ENCODE measurements around the gene PRICKLE1.

The PRICKLE1 gene

DNA sequence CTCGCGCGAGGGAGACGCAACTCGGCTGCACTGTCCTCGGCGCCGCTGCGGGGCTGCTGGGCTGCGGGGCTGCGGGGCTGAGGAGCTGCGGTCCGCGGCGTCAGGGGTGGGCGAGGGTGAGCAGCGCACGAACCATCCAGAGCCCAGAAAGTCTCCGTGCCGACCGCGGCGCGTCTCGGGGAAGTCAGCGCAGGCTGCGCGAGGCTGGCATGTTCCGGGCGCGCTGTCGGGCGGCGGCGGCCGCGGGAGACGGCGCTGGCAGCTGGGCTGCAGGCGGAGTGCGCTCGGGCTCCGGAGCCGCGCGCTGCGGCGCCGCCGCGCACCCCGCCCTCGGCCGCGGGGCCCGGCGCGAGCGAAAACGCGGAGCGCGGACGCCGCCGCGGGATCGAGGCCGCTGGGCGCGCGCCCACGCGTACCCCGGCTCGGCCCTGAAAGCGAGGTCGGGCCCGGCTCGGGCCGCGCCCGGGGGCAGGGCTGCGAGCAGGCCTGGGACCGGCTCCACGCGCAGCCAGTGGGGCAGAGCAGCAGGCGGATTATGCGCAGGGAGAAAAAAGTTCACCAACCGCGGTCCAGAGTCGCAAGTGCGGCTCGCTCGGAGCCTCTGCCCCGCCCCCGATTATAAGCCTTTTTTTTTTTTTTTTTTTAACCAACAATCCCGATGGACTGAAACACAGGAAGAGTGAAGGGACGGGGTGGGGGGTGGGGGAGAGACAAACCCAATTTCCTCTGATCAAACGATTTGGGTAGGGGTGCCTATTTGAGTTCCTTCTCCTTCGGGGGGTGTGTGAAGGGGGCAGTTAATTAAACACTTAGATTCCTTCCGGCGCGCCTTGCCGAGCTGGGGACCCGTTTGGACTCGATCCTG lies at the start of gene PRICKLE1:
Gene PRICKLE1 (minus strand): TSS at position 282 of the 865 bp plus-strand sequence. CDS start 117,230 bp downstream, outside the sequence.
- peak; percentile 26 for DNase-seq (ENCODE audit: low spot score)

DNA sequence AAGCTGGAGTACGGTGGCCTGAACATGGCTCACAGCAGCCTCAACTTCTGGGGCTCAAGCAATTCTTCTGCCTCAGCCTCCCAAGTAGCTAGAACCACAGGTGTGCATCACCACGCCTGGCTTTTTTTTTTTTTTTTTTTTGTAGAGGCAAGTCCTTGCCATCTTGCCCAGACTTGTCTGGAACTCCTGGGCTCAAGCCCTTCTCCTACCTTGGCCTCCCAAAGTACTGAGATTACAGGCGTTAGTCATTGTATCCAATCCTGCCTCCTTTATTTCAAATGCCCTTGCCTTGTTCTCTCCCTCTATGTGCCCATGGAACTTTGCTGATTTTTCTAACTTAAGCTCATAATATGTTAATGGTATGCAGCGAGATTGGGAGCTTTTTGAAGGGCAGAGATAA lies 49.2 kb upstream of the PRICKLE1 start:
- no peak for DNase-seq (ENCODE audit: low spot score)

GRCh38 chr12:42638011-42638410 lies 48.5 kb upstream of the PRICKLE1 start:
- no peak for DNase-seq (ENCODE audit: low spot score)

GRCh38 chr12:42636993-42637392 lies 47.4 kb upstream of the PRICKLE1 start:
- DNase-seq (ENCODE audit: low spot score), result no peak

- DNase-seq (ENCODE audit: low spot score), result no peak
These were observed 44.0 kb upstream of the PRICKLE1 start for GRCh38 chr12:42633594-42633993.

- DNase-seq (ENCODE audit: low spot score), result no peak
These were observed 42.0 kb upstream of the PRICKLE1 start for GRCh38 chr12:42631513-42631912.

GRCh38 chr12:42630314-42630713 lies 40.8 kb upstream of the PRICKLE1 start:
- DNase-seq (ENCODE audit: low spot score), result no peak

GRCh38 chr12:42627151-42627550 lies 37.6 kb upstream of the PRICKLE1 start:
- DNase-seq (ENCODE audit: low spot score), result no peak

DNA sequence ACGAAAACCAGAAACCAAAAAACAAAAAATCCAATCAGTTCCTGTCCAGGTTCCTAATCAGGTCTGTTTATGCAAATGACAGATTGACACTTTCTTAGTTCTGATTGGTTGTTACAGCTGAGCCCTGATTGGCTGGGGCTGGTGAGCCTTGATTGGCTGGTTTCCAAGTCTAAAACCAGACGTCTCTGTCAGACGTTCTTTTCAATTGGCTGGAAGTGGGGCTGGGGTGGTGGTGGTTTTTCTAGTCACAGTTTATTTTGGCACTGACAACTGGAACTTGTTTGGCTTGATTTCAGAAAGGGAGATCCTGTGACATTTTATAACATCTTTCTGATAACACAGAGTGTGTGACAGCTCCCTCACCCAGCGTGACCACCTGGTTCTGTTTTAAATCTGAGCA lies 36.1 kb upstream of the PRICKLE1 start:
- no peak for DNase-seq (ENCODE audit: low spot score)

GRCh38 chr12:42617622-42618021 lies 28.1 kb upstream of the PRICKLE1 start:
- DNase-seq (ENCODE audit: low spot score), result no peak

GRCh38 chr12:42615006-42615405 lies 25.5 kb upstream of the PRICKLE1 start:
- no peak for DNase-seq (ENCODE audit: low spot score)

GRCh38 chr12:42612231-42612613 lies 22.7 kb upstream of the PRICKLE1 start:
- no peak for DNase-seq (ENCODE audit: low spot score)

DNA sequence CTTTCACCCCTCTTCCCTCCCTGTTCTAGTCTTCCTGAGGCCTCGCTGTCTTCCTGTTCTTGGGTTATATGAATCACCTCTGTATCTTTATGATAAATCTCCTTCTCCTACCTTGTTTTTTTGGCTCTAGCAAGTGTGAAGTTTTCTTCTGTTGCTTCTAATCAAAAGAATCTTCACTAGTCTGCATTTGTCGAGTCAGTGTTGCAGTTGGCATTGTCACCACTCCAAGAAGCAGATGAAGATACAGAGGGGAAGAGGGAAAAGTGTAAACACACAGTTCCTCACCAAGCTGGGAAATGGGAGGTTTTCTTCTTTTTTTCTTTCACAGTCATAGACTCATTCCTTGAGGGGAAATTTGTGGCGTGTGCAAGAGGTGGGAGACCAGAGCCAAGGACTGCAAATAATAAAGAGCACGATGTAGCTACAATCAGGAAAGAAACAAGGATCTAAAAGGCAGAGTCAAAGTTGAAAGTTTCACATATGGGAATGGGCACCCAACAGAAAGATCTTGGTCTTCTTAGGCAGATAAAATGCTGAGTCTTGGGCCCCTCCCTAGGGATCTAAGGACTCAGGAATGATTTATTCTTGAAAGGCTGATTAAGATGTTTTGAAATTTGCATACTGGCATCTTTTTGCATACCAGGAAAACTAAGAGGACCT lies 22.2 kb upstream of the PRICKLE1 start:
- DNase-seq (ENCODE audit: low spot score), result no peak

DNA sequence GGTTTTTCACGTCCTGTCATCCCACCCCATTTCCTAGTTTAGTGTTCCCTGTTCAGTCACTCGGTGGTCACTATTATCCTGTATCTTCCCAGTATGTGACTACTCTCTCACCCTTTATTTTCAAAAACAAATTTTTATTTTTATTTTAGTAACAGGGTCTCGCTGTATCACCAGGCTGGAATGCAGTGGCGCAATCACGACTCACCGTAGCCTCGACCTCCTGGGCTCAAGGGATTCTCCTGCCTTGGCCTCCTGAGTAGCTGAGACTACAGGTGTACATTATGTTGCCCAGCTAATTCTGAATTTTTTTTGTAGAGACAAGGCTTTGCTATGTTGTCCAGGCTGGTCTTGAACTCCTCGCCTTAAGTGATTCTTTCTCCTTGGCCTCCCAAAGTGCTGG lies 20.1 kb upstream of the PRICKLE1 start:
- no peak for DNase-seq (ENCODE audit: low spot score)

GRCh38 chr12:42608196-42608825 lies 18.8 kb upstream of the PRICKLE1 start:
- no peak for DNase-seq (ENCODE audit: low spot score)

DNA sequence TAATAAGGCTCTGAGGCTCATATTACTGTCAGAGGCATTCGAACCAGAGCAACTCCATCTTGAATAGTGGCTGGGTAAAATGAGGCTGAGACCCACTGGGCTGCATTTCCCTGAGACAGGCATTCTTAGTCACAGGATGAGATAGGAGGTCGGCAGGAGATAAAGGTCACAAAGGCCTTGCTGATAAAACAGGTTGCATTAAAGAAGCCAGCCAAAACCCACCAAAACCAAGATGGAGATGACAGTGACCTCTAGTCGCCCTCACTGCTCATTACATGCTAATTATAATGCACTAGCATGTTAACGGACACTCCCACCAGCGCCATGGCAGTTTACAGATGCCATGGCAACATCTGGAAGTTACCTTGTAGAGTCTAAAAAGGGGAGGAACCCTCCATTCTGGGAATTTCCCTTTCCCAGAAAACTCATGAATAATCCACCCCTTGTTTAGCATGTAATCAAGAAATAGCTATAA lies 18.1 kb upstream of the PRICKLE1 start:
- DNase-seq (ENCODE audit: low spot score), result no peak

DNA sequence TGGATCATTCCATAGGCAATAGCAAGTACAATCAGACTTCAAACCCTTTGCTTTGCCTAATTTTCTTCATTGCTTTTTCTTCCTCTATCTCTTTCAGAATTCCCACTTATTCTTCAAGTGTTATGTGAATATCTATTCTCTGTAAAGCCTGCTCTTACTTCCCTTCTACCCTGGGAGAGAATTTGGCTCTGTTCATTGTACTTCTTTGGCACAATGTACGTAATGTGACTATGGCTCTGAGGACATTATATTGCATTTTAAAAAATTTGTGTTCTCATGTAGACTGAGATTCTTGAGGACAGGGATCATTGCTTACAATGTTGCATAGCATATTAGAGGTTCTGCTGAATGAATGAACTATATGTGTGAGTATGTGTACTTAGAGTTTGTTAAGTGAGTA lies 16.9 kb upstream of the PRICKLE1 start:
- DNase-seq (ENCODE audit: low spot score), result no peak

GRCh38 chr12:42605685-42606084 lies 16.1 kb upstream of the PRICKLE1 start:
- no peak for DNase-seq (ENCODE audit: low spot score)

DNA sequence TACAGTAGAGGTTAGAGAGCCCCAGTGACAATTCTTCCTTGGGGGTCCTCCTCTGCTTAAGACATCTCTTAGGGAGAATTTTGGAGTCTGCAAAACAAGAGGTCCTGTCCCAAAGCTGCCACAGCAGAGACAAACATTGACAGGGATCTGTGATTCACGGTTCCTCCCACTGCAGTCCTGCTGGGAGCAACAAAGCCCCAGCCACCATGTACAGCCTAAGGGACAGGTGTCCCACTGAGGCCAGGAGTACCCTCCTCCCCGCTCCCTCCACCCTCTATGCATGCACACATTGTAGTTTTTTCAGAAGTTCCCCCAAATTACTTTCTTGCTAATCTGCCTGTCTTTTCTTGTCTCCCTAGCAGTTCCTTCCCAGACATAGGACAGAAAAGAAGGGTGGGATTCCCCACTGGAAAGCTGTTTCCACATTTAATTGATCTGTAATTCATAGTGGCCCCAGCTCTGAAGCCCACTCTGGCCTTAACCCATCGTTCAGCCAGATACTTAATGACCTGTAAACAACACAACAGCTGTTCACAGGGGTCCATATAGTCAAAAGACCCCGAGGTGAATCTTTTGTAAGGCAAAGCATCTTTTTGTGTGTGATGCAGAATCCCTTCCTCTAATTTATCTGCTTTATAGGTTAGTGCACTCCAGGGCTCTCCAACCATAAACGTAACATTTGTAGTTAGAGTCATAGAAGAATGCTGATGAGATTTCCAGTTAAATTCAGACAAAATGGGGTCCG lies 13.9 kb upstream of the PRICKLE1 start:
- DNase-seq (ENCODE audit: low spot score), result no peak

DNA sequence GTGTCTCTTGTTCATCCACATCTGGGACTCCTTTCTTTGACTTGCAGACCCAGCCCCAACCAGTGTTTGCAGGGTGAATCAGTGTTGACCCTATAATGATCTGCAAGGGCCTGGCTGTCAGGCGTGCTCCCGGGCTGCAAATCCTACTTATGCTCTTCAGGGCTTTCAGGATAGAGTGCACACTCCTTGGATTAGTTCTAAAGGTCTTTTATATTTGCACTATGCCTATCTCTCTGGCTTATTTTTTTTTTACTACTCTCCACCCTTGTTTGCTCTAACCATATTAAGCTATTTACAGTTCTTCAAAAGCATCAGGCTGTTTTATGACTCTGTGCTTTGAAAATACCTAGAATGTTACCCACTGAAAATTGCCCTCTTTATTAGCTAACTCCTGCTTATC lies 4.3 kb upstream of the PRICKLE1 start:
- DNase-seq (ENCODE audit: low spot score), result no peak

- DNase-seq (ENCODE audit: low spot score), result peak; percentile 33
These were observed 886 bp upstream of the PRICKLE1 start for GRCh38 chr12:42590330-42590934.

All from SW480 (cell line).